Head of caudate nucleus (tissue), 42 donors: ENCODE results near the gene NOCT.
"Not testable (repeated sequence)": the region's sequence is repeated elsewhere in the genome, so short reads cannot be mapped to it uniquely, and the experiment has no call there.

Source experiments
- DNase-seq, 42 donors: peaks; one replicate each; pipeline versions ENCODE4 v3.0.0 to v3.0.0-alpha.2; 2020 to 2021; ENCODE audit warnings: mixed read lengths in 7 of 42
- intact Hi-C: fragments of 100-400 bp; cut with DNase I; formaldehyde crosslinking; loops from one replicate; pipeline ENCODE4 v1.15.0; 2022

NOCT gene

DNA sequence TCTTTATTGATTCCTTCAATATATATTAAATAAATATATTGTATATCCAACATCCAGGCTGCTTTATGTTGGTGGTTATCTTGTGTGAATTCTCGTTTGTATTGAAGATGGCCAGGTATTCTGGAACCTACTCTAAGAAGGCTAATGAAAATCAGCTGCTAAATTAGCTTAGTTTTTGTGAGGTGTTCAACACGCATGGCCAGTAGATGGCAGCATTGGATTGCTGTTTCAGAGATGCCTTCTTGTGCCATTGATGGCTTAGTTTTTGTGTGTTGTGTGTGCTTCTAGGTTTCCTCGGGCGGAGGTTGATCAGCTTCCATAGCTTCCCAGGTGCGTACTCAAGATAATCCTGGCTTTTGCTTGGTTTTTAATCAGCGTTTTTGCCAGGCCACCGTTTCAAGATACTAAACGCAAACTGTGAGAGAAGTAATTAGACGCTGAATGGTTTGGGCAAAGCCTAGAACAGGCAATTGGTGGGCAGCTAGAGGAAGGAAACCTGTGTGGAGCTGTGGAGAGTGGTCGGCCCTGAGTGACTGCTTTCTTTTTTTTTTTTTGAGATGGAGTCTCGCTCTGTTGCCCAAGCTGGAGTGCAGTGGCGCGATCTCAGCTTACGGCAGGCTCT lies 15.1 kb downstream of the NOCT start:
- DNase-seq, result peak in 41 of 42 donors; percentile 60 to 92 (median 81)
- intact Hi-C loops, result loop anchor here (5.0 kb wide), 3 partner anchors 52 to 267 kb away; partner anchors contain the start of gene ELF2

DNA sequence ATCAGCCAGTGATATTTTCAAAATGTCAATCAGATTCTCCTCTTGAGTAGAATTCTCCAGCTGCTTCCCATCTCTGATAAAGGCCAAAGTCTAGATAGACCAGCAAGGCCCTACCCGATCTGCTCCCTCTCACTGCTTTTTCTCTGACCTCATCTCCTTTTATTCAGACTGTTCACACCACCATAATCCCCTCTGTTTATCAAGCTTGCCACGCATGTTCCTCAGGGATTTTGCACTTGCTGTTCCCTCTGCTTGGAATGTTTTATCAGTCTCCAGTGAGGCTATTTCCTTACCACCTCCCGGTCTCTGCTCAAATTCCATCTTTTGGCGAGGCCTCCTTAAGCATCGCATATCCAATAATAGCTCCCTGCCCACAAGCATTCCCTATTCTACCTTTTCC lies 20.1 kb downstream of the NOCT start:
- no peak for DNase-seq
- intact Hi-C loops, result no loop called here

DNA sequence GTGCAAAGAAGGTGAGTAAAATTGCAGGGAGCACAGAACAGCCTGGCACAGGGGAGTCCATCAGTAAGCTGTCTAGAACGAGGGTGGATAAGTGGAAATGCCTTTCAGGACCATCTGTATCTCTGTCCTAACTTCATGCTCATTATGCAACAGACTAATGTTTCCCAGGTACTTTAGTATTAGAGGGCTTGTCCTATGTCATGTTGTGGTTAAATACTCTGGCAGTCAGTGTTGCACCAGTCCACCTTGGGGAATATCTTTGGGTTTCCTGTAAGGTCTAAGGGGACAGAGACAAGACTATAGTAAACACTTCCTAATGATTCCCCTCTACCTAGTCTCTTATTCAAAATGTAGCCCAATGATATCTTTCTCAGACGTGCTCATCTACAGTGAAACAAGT lies 21.3 kb downstream of the NOCT start:
- no peak for DNase-seq
- intact Hi-C loops, result no loop called here

DNA sequence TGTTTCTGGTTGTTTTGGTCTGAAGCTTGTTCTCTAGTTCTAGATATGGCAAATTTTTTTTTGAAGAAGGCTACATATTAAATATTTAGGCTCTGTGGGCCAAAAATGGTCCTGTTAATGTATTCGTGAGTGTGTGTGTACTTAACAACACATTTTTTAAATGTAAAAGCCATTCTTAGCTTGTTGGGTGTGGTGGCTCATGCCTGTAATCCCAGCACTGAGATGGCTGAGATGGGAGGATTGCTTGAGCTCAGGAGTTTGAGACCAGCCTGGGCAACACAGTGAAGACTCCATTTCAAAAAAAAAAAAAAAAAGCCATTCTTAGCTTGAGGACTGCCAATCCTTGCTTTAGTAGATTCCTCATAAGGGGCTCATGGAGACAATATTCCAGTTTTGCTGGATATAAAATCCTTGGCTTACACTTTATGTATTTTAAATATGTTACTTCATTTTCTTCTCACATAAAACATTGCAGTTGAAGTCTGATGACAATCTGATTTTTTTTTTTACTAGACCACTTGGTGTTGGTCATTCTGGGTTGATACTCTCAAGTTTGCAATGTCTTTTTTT lies 23.4 kb downstream of the NOCT start:
- intact Hi-C loops, result no loop called here
- DNase-seq, result no peak

GRCh38 chr4:139042981-139043460 lies 27.4 kb downstream of the NOCT start:
- DNase-seq, result peak; percentile 18 to 84 (median 54)
- intact Hi-C loops, result no loop called here

GRCh38 chr4:139044291-139044690 lies 28.7 kb downstream of the NOCT start:
- intact Hi-C loops, result no loop called here
- no peak for DNase-seq

- no peak for DNase-seq
- intact Hi-C loops, result no loop called here
Measured at GRCh38 chr4:139048026-139048425, 32.4 kb downstream of the NOCT start.

DNA sequence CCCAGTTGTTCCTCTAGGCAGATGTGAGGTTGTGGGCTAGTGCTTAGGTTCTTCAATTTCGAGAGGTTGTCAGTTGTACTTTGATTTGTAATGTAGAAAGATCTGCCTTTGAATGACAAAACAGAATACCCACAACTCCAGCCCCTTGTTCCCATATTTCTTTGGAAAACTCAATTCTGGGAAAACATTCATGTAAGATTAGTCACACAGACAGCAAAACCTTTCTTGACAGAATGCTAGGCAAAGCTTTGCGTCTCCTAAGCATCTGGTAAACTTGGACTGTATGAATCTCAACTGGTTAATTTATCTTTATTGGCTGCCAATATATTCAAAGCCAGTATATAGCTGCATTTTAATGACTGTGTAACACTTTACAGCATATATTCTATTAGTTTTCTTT lies 34.9 kb downstream of the NOCT start:
- DNase-seq, result no peak
- intact Hi-C loops, result no loop called here

GRCh38 chr4:139053909-139054308 lies 38.3 kb downstream of the NOCT start:
- no peak for DNase-seq
- intact Hi-C loops, result no loop called here

DNA sequence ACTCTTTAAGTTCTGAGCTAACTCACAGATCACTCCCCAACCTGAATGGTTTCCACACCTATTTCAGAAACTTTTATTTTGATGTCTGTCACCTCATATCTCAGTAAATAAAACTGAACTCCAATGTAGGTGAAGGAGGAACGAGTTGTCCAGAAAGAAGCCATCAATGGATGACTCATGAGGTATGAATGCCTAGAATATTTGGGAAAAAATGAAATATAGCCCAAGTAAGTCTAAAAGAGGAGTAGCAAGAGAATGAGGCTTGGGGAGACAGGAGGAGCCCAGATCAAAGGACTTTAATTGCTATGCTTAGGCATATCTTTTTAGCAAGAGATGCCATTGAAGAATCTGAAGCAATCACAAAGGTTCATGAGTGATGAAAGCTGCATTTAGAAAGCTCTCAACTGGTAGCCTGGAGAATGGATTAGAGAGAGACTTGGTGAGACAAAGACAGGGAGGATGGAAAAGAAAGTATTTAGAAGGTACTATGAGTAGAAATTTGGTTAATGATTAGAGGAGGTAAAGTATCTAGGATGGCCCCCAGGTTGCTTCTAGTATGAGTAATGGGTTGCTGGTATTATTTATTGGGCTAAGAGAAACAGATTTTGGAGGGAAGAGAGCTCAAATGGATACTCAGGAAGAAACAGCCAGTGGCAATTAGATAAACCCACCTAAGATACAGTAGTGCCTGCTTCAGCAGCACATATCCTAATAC lies 39.4 kb downstream of the NOCT start:
- intact Hi-C loops, result no loop called here
- no peak for DNase-seq

DNA sequence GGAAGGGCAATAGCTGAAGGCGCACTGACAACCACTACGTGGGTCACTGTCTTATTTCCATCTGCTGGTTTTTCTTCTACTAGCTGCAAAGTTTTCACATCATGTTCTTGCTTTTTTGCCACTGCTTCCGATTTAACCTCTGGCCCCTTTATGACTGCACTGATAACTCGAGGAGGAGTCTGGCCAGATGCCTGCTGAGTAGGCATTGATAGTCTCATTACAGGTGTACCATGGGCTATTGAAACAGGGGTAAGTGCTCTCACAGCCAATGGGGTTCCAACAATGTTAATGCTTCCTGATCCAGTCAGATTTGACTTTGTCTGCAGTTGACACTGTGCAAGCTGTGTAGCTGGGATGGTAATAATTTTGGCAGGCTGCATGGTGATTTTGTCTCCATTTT lies 43.4 kb downstream of the NOCT start:
- intact Hi-C loops, DNase-seq: not testable (repeated sequence)

DNA sequence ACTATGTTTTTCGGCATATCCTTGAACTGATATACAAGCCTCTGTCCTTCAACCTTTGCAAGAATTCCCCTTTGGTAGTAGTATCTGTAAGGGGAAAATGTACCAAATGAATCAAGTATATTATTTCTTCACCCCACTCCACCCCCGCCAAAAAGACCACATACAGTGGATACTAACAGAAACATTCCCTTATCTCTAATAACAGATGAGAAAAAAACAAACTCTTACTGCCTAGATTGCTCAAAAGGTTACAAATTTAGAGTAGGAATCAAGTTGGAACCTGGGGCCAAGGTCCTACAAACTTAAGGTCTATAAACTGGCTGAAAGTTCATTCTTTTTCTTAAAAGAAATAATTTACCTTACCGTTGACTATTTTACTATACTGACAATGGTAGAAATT lies 45.0 kb downstream of the NOCT start:
- intact Hi-C loops, result no loop called here

DNA sequence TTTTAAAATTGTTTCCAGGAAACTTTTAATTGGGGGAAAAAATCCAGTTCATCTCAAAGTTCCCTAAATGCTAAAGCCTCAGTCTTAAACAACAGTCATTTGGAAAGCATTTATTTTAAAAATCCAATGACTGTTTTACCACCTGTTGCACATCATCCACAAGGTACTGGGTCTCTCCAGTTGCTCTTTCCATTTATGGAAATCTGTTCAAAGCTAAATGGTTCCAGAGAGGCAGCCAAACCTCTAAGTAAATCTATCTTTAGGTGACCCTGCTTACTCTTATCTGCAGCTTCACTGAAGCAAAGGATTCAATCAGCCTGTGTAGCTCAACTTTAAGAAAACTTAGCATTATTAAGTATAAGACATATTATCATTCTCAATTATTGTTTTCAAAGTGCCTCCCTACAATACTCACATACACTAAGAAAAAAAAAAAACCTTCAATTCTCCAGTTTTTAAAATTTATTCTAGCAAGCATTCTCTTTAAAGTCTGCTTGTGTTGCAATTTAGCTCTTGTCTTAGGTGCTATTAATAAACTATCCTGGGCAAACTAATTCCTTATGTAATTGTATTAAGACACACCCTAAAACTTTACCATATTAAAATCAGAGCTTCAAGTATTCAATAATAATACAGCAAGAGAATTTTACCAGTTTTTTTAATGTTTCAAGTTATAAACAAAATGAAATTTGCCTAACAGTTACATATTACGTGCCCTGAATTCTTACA lies 60.6 kb downstream of the NOCT start:
- no peak for DNase-seq

More for the DNA sequence above, 45.0 kb downstream of the NOCT start:
- DNase-seq, result no peak

DNA sequence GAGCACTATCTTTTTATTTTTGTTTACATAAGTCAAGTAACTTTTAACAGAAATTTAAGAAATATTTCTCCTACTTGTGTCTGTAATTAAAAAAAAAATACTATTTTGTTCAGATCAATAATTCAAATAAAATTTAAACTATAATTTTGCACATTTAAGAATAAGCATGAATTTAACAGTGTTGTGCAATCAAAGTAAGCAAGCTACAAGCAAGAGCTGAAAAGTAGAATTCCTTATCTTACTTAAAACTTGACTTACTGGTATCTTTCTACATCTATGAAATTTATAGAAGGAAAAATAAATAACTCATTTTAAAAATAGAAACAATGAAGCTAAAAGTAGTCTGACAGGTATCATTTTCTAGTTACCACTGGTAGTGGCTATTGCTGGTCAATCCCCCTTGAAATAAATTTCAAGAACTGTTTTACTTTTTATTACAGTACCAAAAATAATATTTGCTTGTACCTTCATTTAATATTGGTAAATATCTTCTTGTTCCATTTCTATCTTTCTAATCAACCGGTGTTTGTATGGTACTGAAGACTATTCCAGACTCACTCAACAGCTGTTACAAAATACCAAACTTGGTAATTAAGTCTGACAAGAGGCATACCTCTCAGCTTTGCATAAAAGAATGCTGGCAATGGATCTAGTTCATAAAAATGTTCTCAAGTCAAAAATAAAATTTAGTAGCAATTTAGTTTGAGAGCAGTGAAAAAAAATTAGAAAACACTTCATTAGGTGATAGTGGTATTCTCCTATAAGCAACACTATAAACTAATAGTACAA lies 62.2 kb downstream of the NOCT start:
- DNase-seq, result no peak
- intact Hi-C loops, result no loop called here

More for the DNA sequence above, 60.6 kb downstream of the NOCT start:
- intact Hi-C loops, result no loop called here

- intact Hi-C loops, result no loop called here
- DNase-seq, result no peak
Measured at GRCh38 chr4:139078926-139079325, 63.3 kb downstream of the NOCT start.

GRCh38 chr4:139082750-139083606 lies 67.4 kb downstream of the NOCT start:
- intact Hi-C loops, result loop anchor here (1.0 to 10.0 kb wide), 4 partner anchors 51 to 472 kb away; partner anchors contain the start of genes ELF2, NAA15, NDUFC1 and SETD7
- DNase-seq, result peak; percentile 88 to 98 (median 95)

DNA sequence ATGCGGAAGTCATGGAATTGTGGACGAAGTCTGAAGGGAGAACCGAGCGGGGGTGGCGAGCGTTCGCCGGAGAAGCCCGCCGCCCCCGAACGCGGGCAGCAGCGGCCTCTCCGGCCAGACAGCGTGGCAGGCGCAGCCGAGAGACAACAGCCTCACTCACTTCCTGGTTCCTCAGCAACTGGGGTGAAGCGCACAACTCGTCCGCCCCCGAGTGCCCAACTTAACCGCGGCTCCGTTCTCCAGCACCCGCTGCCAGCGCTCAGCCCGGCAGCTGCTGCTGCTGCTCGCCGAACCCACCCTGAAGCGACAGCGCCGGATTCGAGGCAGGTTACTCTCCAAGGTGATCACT lies 68.0 kb downstream of the NOCT start:
- intact Hi-C loops, result loop anchor here (1.0 to 10.0 kb wide), 4 partner anchors 51 to 471 kb away; partner anchors contain the start of genes ELF2, NAA15, NDUFC1 and SETD7
- peak in 35 of 42 donors; percentile 50 to 84 (median 70) for DNase-seq
